ENCODE measurements around the gene TNN. TPM values are rescaled to one million over a fixed set of nuclear protein-coding genes. Genes with fewer than 3 reads are reported as not detected.
A peak's percentile ranks its signal among the peaks of the same experiment; 100 is the strongest.

The TNN gene
- total and polyA plus RNA-seq, 7 experiments from 2014 or later, result not detected

GRCh38 chr1:175118375-175119367 is 51.0 kb downstream of the TNN start:
- Histone ChIP-seq H3K4me1 (ENCODE audit: control insufficient read depth in 2 of 2, insufficient read depth in 2 of 2, low read length in 2 of 2) (no peaks in the 10 kb centered on the region), H3K4me3 (ENCODE audit: low read length) (no peak overlapping the region), H3K36me3 (ENCODE audit: control insufficient read depth in 2 of 3, insufficient read depth in 3 of 3, low read length in 3 of 3) (no peaks in the 10 kb centered on the region), H3K27me3 (ENCODE audit: control insufficient read depth in 2 of 2, insufficient read depth in 2 of 2, low read length in 2 of 2) (no peaks in the 10 kb centered on the region), H3K27ac (ENCODE audit: low read depth, low read length) (no peak overlapping the region), H3K9me3 (ENCODE audit: control insufficient read depth in 2 of 3, low read length in 3 of 3) (peaks cover 0 to under 1% (median 0%) of the 10 kb centered on the region in 3 experiments)
- H3K9me3 Mint-ChIP-seq, result peaks cover 0 to 11% (median 5%) of the 10 kb centered on the region in 11 donors
- H3K4me1 Mint-ChIP-seq, result no peaks in the 10 kb centered on the region
- intact Hi-C loops (cut with micrococcal nuclease), result no loop called here
- ChIA-PET POLR2A (no interaction called here), CTCF (no interaction called here)
- peaks cover 0 to 5% (median 4%) of the 10 kb centered on the region in 5 donors for H3K36me3 Mint-ChIP-seq
- no peak for ATAC-seq
- H3K27me3 Mint-ChIP-seq, result peaks cover 0 to 10% (median 5%) of the 10 kb centered on the region in 5 donors
- no peak overlapping the region for H3K27ac Mint-ChIP-seq
- DNase-seq, result no peak
- H3K4me3 Mint-ChIP-seq, result no peak overlapping the region

- Histone ChIP-seq H3K27ac (ENCODE audit: low read depth, low read length) (no peak overlapping the region), H3K4me1 (ENCODE audit: control insufficient read depth in 2 of 2, insufficient read depth in 2 of 2, low read length in 2 of 2) (no peaks in the 10 kb centered on the region), H3K4me3 (ENCODE audit: low read length) (no peak overlapping the region), H3K36me3 (ENCODE audit: control insufficient read depth in 2 of 3, insufficient read depth in 3 of 3, low read length in 3 of 3) (no peaks in the 10 kb centered on the region), H3K9me3 (ENCODE audit: control insufficient read depth in 2 of 3, low read length in 3 of 3) (no peaks in the 10 kb centered on the region), H3K27me3 (ENCODE audit: control insufficient read depth in 2 of 2, insufficient read depth in 2 of 2, low read length in 2 of 2) (no peaks in the 10 kb centered on the region)
- ATAC-seq (no peak), DNase-seq (no peak)
- H3K9me3 Mint-ChIP-seq, result peaks cover 0 to 1% (median 0%) of the 10 kb centered on the region in 11 donors
- H3K4me1 Mint-ChIP-seq, result no peaks in the 10 kb centered on the region
- ChIA-PET POLR2A (no interaction called here), CTCF (no interaction called here)
- no peak overlapping the region for H3K27ac Mint-ChIP-seq
- no peak overlapping the region for H3K4me3 Mint-ChIP-seq
- no peaks in the 10 kb centered on the region for H3K27me3 Mint-ChIP-seq
- no peaks in the 10 kb centered on the region for H3K36me3 Mint-ChIP-seq
- intact Hi-C loops (cut with micrococcal nuclease), result no loop called here
Measured at GRCh38 chr1:175120511-175120910, 52.9 kb downstream of the TNN start.

- intact Hi-C loops (cut with micrococcal nuclease), result loop anchor here (1.0 to 2.0 kb wide), 5 partner anchors 96 to 867 kb away; partner anchors contain the start of gene CACYBP (in 1 of the 2)
- Mint-ChIP-seq H3K27ac (peak overlapping the region in 1 of 9 donors; percentile 46), H3K4me1 (peaks cover 0 to 3% (median 0%) of the 10 kb centered on the region in 7 donors), H3K27me3 (no peaks in the 10 kb centered on the region), H3K36me3 (no peaks in the 10 kb centered on the region), H3K4me3 (no peak overlapping the region), H3K9me3 (no peaks in the 10 kb centered on the region)
- no peaks in the 10 kb centered on the region for H3K36me3 ChIP-seq (ENCODE audit: control insufficient read depth in 2 of 3, insufficient read depth in 3 of 3, low read length in 3 of 3)
- DNase-seq (no peak), ATAC-seq (no peak)
- H3K9me3 ChIP-seq (ENCODE audit: control insufficient read depth in 2 of 3, low read length in 3 of 3), result no peaks in the 10 kb centered on the region
- H3K4me3 ChIP-seq (ENCODE audit: low read length), result no peak overlapping the region
- H3K4me1 ChIP-seq (ENCODE audit: control insufficient read depth in 2 of 2, insufficient read depth in 2 of 2, low read length in 2 of 2), result no peaks in the 10 kb centered on the region
- ChIA-PET POLR2A (interaction anchor here (0.8 kb wide), 1 partner anchor 1058 kb away, joined by 3 read pairs; no protein-coding TSS in a partner anchor), CTCF (interaction anchor here (0.6 to 5.3 kb wide), 12 partner anchors 9 to 862 kb away, joined by 3 to 59 read pairs (median 4); partner anchors contain the start of gene MRPS14)
- no peak overlapping the region for H3K27ac ChIP-seq (ENCODE audit: low read depth, low read length)
- H3K27me3 ChIP-seq (ENCODE audit: control insufficient read depth in 2 of 2, insufficient read depth in 2 of 2, low read length in 2 of 2), result no peaks in the 10 kb centered on the region
Measured at GRCh38 chr1:175124861-175125260, 57.2 kb downstream of the TNN start.

- H3K36me3 ChIP-seq (ENCODE audit: control insufficient read depth in 2 of 3, insufficient read depth in 3 of 3, low read length in 3 of 3), result no peaks in the 10 kb centered on the region
- Mint-ChIP-seq H3K4me1 (peaks cover 0 to 3% (median 0%) of the 10 kb centered on the region in 7 donors), H3K27me3 (no peaks in the 10 kb centered on the region), H3K27ac (no peak overlapping the region), H3K36me3 (no peaks in the 10 kb centered on the region), H3K4me3 (no peak overlapping the region), H3K9me3 (no peaks in the 10 kb centered on the region)
- H3K9me3 ChIP-seq (ENCODE audit: control insufficient read depth in 2 of 3, low read length in 3 of 3), result no peaks in the 10 kb centered on the region
- intact Hi-C loops (cut with micrococcal nuclease), result no loop called here
- no peak overlapping the region for H3K4me3 ChIP-seq (ENCODE audit: low read length)
- H3K27ac ChIP-seq (ENCODE audit: low read depth, low read length), result no peak overlapping the region
- H3K4me1 ChIP-seq (ENCODE audit: control insufficient read depth in 2 of 2, insufficient read depth in 2 of 2, low read length in 2 of 2), result no peaks in the 10 kb centered on the region
- ChIA-PET POLR2A (no interaction called here), CTCF (interaction anchor here (1.6 to 5.3 kb wide), 3 partner anchors 15 to 98 kb away, joined by 6 to 59 read pairs (median 9); no protein-coding TSS in a partner anchor)
- DNase-seq (no peak), ATAC-seq (no peak)
- H3K27me3 ChIP-seq (ENCODE audit: control insufficient read depth in 2 of 2, insufficient read depth in 2 of 2, low read length in 2 of 2), result no peaks in the 10 kb centered on the region
Measured at GRCh38 chr1:175126347-175126746, 58.7 kb downstream of the TNN start.

- no peaks in the 10 kb centered on the region for H3K27me3 ChIP-seq (ENCODE audit: control insufficient read depth in 2 of 2, insufficient read depth in 2 of 2, low read length in 2 of 2)
- no peak for DNase-seq
- no peaks in the 10 kb centered on the region for H3K36me3 Mint-ChIP-seq
- H3K4me3 ChIP-seq (ENCODE audit: low read length), result no peak overlapping the region
- H3K27me3 Mint-ChIP-seq, result peaks cover 0 to 2% (median 0%) of the 10 kb centered on the region in 5 donors
- no peaks in the 10 kb centered on the region for H3K9me3 ChIP-seq (ENCODE audit: control insufficient read depth in 2 of 3, low read length in 3 of 3)
- ChIA-PET CTCF (interaction anchor here (1.6 to 5.3 kb wide), 3 partner anchors 18 to 99 kb away, joined by 5 to 59 read pairs (median 12); no protein-coding TSS in a partner anchor), POLR2A (no interaction called here)
- no peaks in the 10 kb centered on the region for H3K4me1 ChIP-seq (ENCODE audit: control insufficient read depth in 2 of 2, insufficient read depth in 2 of 2, low read length in 2 of 2)
- H3K36me3 ChIP-seq (ENCODE audit: control insufficient read depth in 2 of 3, insufficient read depth in 3 of 3, low read length in 3 of 3), result no peaks in the 10 kb centered on the region
- no peak overlapping the region for H3K4me3 Mint-ChIP-seq
- H3K27ac ChIP-seq (ENCODE audit: low read depth, low read length), result no peak overlapping the region
- H3K27ac Mint-ChIP-seq, result no peak overlapping the region
- H3K9me3 Mint-ChIP-seq, result no peaks in the 10 kb centered on the region
- peaks cover 0 to 3% (median 0%) of the 10 kb centered on the region in 7 donors for H3K4me1 Mint-ChIP-seq
- intact Hi-C loops (cut with micrococcal nuclease), result no loop called here
- ATAC-seq, result no peak
Measured at GRCh38 chr1:175127565-175127964, 59.9 kb downstream of the TNN start.

- ChIA-PET POLR2A (no interaction called here), CTCF (interaction anchor here (1.6 to 1.9 kb wide), 2 partner anchors 17 to 99 kb away, joined by 5 to 12 read pairs; no protein-coding TSS in a partner anchor)
- Mint-ChIP-seq H3K9me3 (no peaks in the 10 kb centered on the region), H3K4me3 (no peak overlapping the region), H3K4me1 (peaks cover 0 to 3% (median 0%) of the 10 kb centered on the region in 7 donors), H3K27me3 (peaks cover 0 to 4% (median 0%) of the 10 kb centered on the region in 5 donors), H3K27ac (no peak overlapping the region), H3K36me3 (no peaks in the 10 kb centered on the region)
- no peaks in the 10 kb centered on the region for H3K4me1 ChIP-seq (ENCODE audit: control insufficient read depth in 2 of 2, insufficient read depth in 2 of 2, low read length in 2 of 2)
- no peaks in the 10 kb centered on the region for H3K9me3 ChIP-seq (ENCODE audit: control insufficient read depth in 2 of 3, low read length in 3 of 3)
- H3K27ac ChIP-seq (ENCODE audit: low read depth, low read length), result no peak overlapping the region
- H3K4me3 ChIP-seq (ENCODE audit: low read length), result no peak overlapping the region
- ATAC-seq, result no peak
- H3K36me3 ChIP-seq (ENCODE audit: control insufficient read depth in 2 of 3, insufficient read depth in 3 of 3, low read length in 3 of 3), result no peaks in the 10 kb centered on the region
- intact Hi-C loops (cut with micrococcal nuclease), result no loop called here
- H3K27me3 ChIP-seq (ENCODE audit: control insufficient read depth in 2 of 2, insufficient read depth in 2 of 2, low read length in 2 of 2), result no peaks in the 10 kb centered on the region
- DNase-seq, result no peak
Measured at GRCh38 chr1:175128523-175128922, 60.9 kb downstream of the TNN start.
